IMR-90 (cell line): ENCODE results near the gene MTF2. TPM values are rescaled to one million over a fixed set of nuclear protein-coding genes. Genes with fewer than 3 reads are reported as not detected.

Experiments
- ATAC-seq: fragments of 200-7000 bp; cut with Tn5 transposase; 2 replicates; pipeline ENCODE4 v1.9.1; 2020; ENCODE audit warnings: low read depth, mild to moderate bottlenecking, moderate library complexity
- BruUV-seq: library from RNA; stranded (reverse); fragments of 400-500 nt; replicated peaks from 2 replicates; lab custom pipeline; 2021; lab: Mats Ljungman, UMichigan
- CTCF ChIA-PET: fragments of 300-600 bp; formaldehyde crosslinking; extraction: SDS; loops from one replicate; lab custom pipeline; 2021; ENCODE audit warnings: antibody characterized with exemption; lab: Yijun Ruan, JAX
- POLR2A ChIA-PET: fragments of 300-600 bp; sonication (Branson Sonifier 250); formaldehyde crosslinking; loops from one replicate; lab custom pipeline; 2022; ENCODE audit warnings: antibody characterized with exemption; ENCODE audit not compliant: unreplicated experiment; lab: Charles Lee
- DNase-seq: peaks from one replicate; pipeline ENCODE4 v3.0.0; 2013
- H2AFZ ChIP-seq: replicated peaks from 2 replicates; pipeline ENCODE3; 2013; ENCODE audit warnings: low read length, mild to moderate bottlenecking; ENCODE audit not compliant: poor library complexity
- H2AK5ac ChIP-seq: 2 replicates; pipeline ENCODE4 v1.6.1; 2013; ENCODE audit warnings: low read depth, low read length, inconsistent platforms
- H2AK9ac ChIP-seq: replicated peaks from 2 replicates; pipeline ENCODE3; 2013; ENCODE audit warnings: mild to moderate bottlenecking, low read depth, low read length, moderate library complexity; ENCODE audit not compliant: poor library complexity
- H2BK120ac ChIP-seq: 2 replicates; pipeline ENCODE4 v1.6.1; 2013; ENCODE audit warnings: low read depth, low read length, inconsistent platforms
- H2BK15ac ChIP-seq: 3 replicates; pipeline ENCODE4 v1.6.1; 2013; ENCODE audit warnings: low read depth, low read length, inconsistent platforms
- H2BK20ac ChIP-seq: 2 replicates; pipeline ENCODE4 v1.6.1; 2013; ENCODE audit warnings: low read depth, mild to moderate bottlenecking, inconsistent platforms, low read length, moderate library complexity
- H2BK5ac ChIP-seq: 2 replicates; pipeline ENCODE4 v1.6.1; 2013; ENCODE audit warnings: mild to moderate bottlenecking, low read depth, low read length, inconsistent platforms; ENCODE audit not compliant: poor library complexity, severe bottlenecking
- H3K14ac ChIP-seq: replicated peaks from 2 replicates; pipeline ENCODE4 v1.6.1; 2013; ENCODE audit warnings: low read depth, low read length, inconsistent platforms
- H3K18ac ChIP-seq: 2 replicates; pipeline ENCODE4 v1.6.1; 2013; ENCODE audit warnings: low read depth, low read length, control low read depth
- H3K23ac ChIP-seq: 2 replicates; pipeline ENCODE4 v1.6.1; 2013; ENCODE audit warnings: low read depth, low read length, inconsistent platforms
- H3K27ac ChIP-seq: 2 replicates; pipeline ENCODE4 v1.5.1; 2013; ENCODE audit warnings: mild to moderate bottlenecking, control low read depth, low read length; ENCODE audit not compliant: insufficient read depth
- H3K27me3 ChIP-seq: 2 replicates; pipeline ENCODE4 v1.6.1; 2013; ENCODE audit warnings: low read length; ENCODE audit not compliant: control insufficient read depth, insufficient read depth
- H3K36me3 ChIP-seq: 2 replicates; pipeline ENCODE4 v1.6.1; 2013; ENCODE audit warnings: low read length, mixed read lengths; ENCODE audit not compliant: control insufficient read depth, insufficient read depth
- H3K4ac ChIP-seq: 2 replicates; pipeline ENCODE4 v1.6.1; 2013; ENCODE audit warnings: low read depth, low read length, inconsistent platforms
- H3K4me1 ChIP-seq: 2 replicates; pipeline ENCODE4 v1.6.1; 2013; ENCODE audit warnings: low read length, mixed read lengths; ENCODE audit not compliant: control insufficient read depth, insufficient read depth
- H3K4me2 ChIP-seq: 2 replicates; pipeline ENCODE4 v1.6.1; 2013; ENCODE audit warnings: low read depth, mild to moderate bottlenecking, control low read depth, low read length, moderate library complexity
- H3K4me3 ChIP-seq: 2 replicates; pipeline ENCODE4 v1.5.1; 2013; ENCODE audit warnings: low read depth, mild to moderate bottlenecking, control low read depth, low read length, moderate library complexity; ENCODE audit not compliant: insufficient read depth
- H3K56ac ChIP-seq: 2 replicates; pipeline ENCODE4 v1.6.1; 2013; ENCODE audit warnings: low read length, inconsistent platforms; ENCODE audit not compliant: insufficient read depth; ENCODE audit errors: extremely low read depth
- H3K79me1 ChIP-seq, 2 experiments: 2 replicates each; pipeline ENCODE4 v1.6.1; 2013; ENCODE audit warnings: low read length in 2 of 2, inconsistent platforms in 1 of 2, low read depth in 1 of 2
- H3K9ac ChIP-seq: 2 replicates; pipeline ENCODE4 v1.6.1; 2013; ENCODE audit warnings: low read depth, low read length, control low read depth
- H3K9me1 ChIP-seq: 2 replicates; pipeline ENCODE4 v1.6.1; 2013; ENCODE audit warnings: low read length, inconsistent platforms; ENCODE audit not compliant: insufficient read depth
- H3K9me3 ChIP-seq: 2 replicates; pipeline ENCODE4 v1.6.1; 2013; ENCODE audit warnings: low read length; ENCODE audit not compliant: control insufficient read depth, insufficient read depth
- H4K20me1 ChIP-seq: 2 replicates; pipeline ENCODE4 v1.6.1; 2013; ENCODE audit warnings: low read length, inconsistent platforms; ENCODE audit not compliant: insufficient read depth
- H4K5ac ChIP-seq: 2 replicates; pipeline ENCODE4 v1.6.1; 2013; ENCODE audit warnings: mild to moderate bottlenecking, low read depth, low read length, control low read depth
- H4K8ac ChIP-seq, 2 experiments: 2 replicates each; pipeline ENCODE4 v1.6.1; 2013; ENCODE audit warnings: low read depth in 2 of 2, low read length in 2 of 2, control low read depth in 1 of 2, inconsistent platforms in 1 of 2
- H4K91ac ChIP-seq: 2 replicates; pipeline ENCODE4 v1.6.1; 2013; ENCODE audit warnings: low read depth, low read length, inconsistent platforms; ENCODE audit not compliant: insufficient read depth
- BHLHE40 ChIP-seq: fragments of 150-350 bp; IDR thresholded peaks from 2 replicates; pipeline ENCODE4 v1.6.1; 2016; ENCODE audit warnings: mild to moderate bottlenecking, low read depth, low read length
- CHD1 ChIP-seq: IDR thresholded peaks from 2 replicates; pipeline ENCODE4 v1.6.1; 2012; ENCODE audit warnings: low read depth, low read length, improper control_type of control experiment
- CTCF ChIP-seq: conservative IDR thresholded peaks from 2 replicates; pipeline ENCODE4 v1.5.1; 2012; ENCODE audit warnings: mild to moderate bottlenecking, low read depth, low read length, improper control_type of control experiment
- MAZ ChIP-seq: IDR thresholded peaks from 2 replicates; pipeline ENCODE4 v1.6.1; 2012; ENCODE audit warnings: low read depth, mild to moderate bottlenecking, low read length, improper control_type of control experiment, moderate library complexity, borderline replicate concordance
- NFE2L2 ChIP-seq: fragments of 150-350 bp; IDR thresholded peaks from 2 replicates; pipeline ENCODE4 v1.6.1; 2016; ENCODE audit warnings: low read depth, mild to moderate bottlenecking, low read length
- RAD21 ChIP-seq: IDR thresholded peaks from 2 replicates; pipeline ENCODE4 v1.6.1; 2012; ENCODE audit warnings: low read length, improper control_type of control experiment
- RFX5 ChIP-seq: IDR thresholded peaks from 2 replicates; pipeline ENCODE4 v1.8.0; 2012; ENCODE audit warnings: low read depth, mild to moderate bottlenecking, low read length, moderate library complexity
- WGBS, 2 experiments: methylation state at CpG; one replicate each; pipeline versions ENCODE4 v1.1.5 to v1.1.7; 2013; ENCODE audit warnings: missing lambda C conversion rate in 2 of 2; ENCODE audit not compliant: insufficient read length in 1 of 2; ENCODE audit errors: extremely low coverage in 2 of 2; 5-methylcytosine and 5-hydroxymethylcytosine counted together
- dilution Hi-C: fragments of 300-500 bp; cut with HindIII; formaldehyde crosslinking; loops from one replicate; pipeline ENCODE4 v1.14.3; 2018; ENCODE audit warnings: low sequenced_read_pairs; ENCODE audit not compliant: unreplicated experiment
- in situ Hi-C: fragments of 300-500 bp; cut with MboI; formaldehyde crosslinking; loops from 3 replicates; pipeline ENCODE4 v1.14.3; 2019; ENCODE audit warnings: low sequenced_read_pairs, inconsistent platforms, mixed read lengths
- intact Hi-C: fragments of 100-400 bp; cut with micrococcal nuclease; formaldehyde crosslinking; loops from 2 replicates; pipeline ENCODE4 v1.10.0; 2022
- polyA plus RNA-seq, 3 experiments: library from polyadenylated mRNA; depleted of rRNA; stranded (reverse); fragments of >200 nt; gene quantifications; 2 replicates each; pipeline ENCODE4 v1.2.3, GENCODE V29; 2012; ENCODE audit warnings: low replicate concordance in 1 of 3
- total RNA-seq: library from RNA; depleted of rRNA; stranded (reverse); fragments of >200 nt; gene quantifications from 2 replicates; pipeline ENCODE4 v1.2.3, GENCODE V29; 2012

The MTF2 gene
- total and polyA plus RNA-seq, 2 of the 4 experiments (the other 2 are of a cell fraction): 10.6 to 39.8 TPM

GRCh38 chr1:93148001-93148400 lies 68.9 kb downstream of the MTF2 start:
- no TSS peak for BruUV-seq
- H4K20me1 ChIP-seq: no peaks in the 10 kb centered on the region; the same call in 1 of the 2 replicates
- POLR2A ChIA-PET: no interaction called here

More at GRCh38 chr1:93148001-93148400, 68.9 kb downstream of the MTF2 start:
- H2AK5ac ChIP-seq: no peak overlapping the region
- no peak overlapping the region for H3K9ac ChIP-seq
- CTCF ChIA-PET: no interaction called here
- H4K8ac ChIP-seq: no peak overlapping the region
- no peaks in the 10 kb centered on the region for H3K27me3 ChIP-seq
- H2AFZ ChIP-seq: no peak overlapping the region
- H3K18ac ChIP-seq: no peak overlapping the region
- H3K79me1 ChIP-seq: peaks cover 8 to 26% of the 10 kb centered on the region in 2 experiments; a peak in 3 of 4 replicates
- no peak overlapping the region for H3K4me2 ChIP-seq
- no peak overlapping the region for H2AK9ac ChIP-seq
- no peak overlapping the region for H2BK20ac ChIP-seq
- H2BK120ac ChIP-seq: no peak overlapping the region
- H2BK15ac ChIP-seq: no peak overlapping the region
- DNase-seq (peak; percentile 46), ATAC-seq (peak; percentile 17; the same call in 1 of the 2 replicates)
- 0 out of 2 replicates have a peak, but pooled peaks cover 3% of the 10 kb centered on the region for H3K9me1 ChIP-seq
- no peak overlapping the region for H3K23ac ChIP-seq
- H3K4me3 ChIP-seq: no peak overlapping the region
- TF ChIP-seq RAD21 (no peak), NFE2L2 (no peak), CHD1 (no peak), BHLHE40 (no peak), MAZ (no peak), RFX5 (no peak), CTCF (no peak)
- intact Hi-C loops (no loop called here), in situ Hi-C loops (no loop called here), dilution Hi-C loops (no loop called here)
- no peaks in the 10 kb centered on the region for H3K4me1 ChIP-seq
- no peak overlapping the region for H4K91ac ChIP-seq
- H3K56ac ChIP-seq: no peak overlapping the region
- H3K14ac ChIP-seq: no peak overlapping the region
- H3K27ac ChIP-seq: no peak overlapping the region
- H3K4ac ChIP-seq: no peak overlapping the region
- no peak overlapping the region for H4K5ac ChIP-seq
- H3K9me3 ChIP-seq: no peaks in the 10 kb centered on the region
- WGBS, 2 experiments: 88% methylated on average over 1 of the region's 7 CpGs; no CpG with 5 or more reads in 1 of the 2 experiments
- H2BK5ac ChIP-seq: no peak overlapping the region
- peaks cover 10% of the 10 kb centered on the region for H3K36me3 ChIP-seq
